ENCODE measurements around the gene RNF130.

The RNF130 gene

GRCh38 chr5:179907556-179908324 is 163.8 kb downstream of the RNF130 start, which contains the start of gene TBC1D9B:
TSS of gene TBC1D9B (minus strand) at chr5:179907897. CDS start at chr5:179907821, 76 bp downstream.
- H3K27ac ChIP-seq = peak within 1 kb of the TSS; percentile 95
- TF ChIP-seq CTCF (conservative IDR thresholded peaks at IDR 0.05) = peak; percentile 100

- no peak for TF ChIP-seq CTCF (conservative IDR thresholded peaks at IDR 0.05)
- H3K27ac ChIP-seq = peak overlapping the region; percentile 95
Measured at GRCh38 chr5:179906795-179907555, 164.6 kb downstream of the RNF130 start.

GRCh38 chr5:179906294-179906794 is 165.2 kb downstream of the RNF130 start:
- no peak for TF ChIP-seq CTCF (conservative IDR thresholded peaks at IDR 0.05)
- H3K27ac ChIP-seq = peak overlapping the region; percentile 95

GRCh38 chr5:179905161-179905560 is 166.4 kb downstream of the RNF130 start:
- H3K27ac ChIP-seq = no peak overlapping the region; the same call in 1 of the 2 replicates
- TF ChIP-seq CTCF (conservative IDR thresholded peaks at IDR 0.05) = no peak
